ENCODE data around the gene TMEM214. TPM values are rescaled to one million over a fixed set of nuclear protein-coding genes. Genes with fewer than 3 reads are reported as not detected.

TMEM214 gene
- polyA plus RNA-seq, 1 donor from 2014 or later, result 10.3 TPM

DNA sequence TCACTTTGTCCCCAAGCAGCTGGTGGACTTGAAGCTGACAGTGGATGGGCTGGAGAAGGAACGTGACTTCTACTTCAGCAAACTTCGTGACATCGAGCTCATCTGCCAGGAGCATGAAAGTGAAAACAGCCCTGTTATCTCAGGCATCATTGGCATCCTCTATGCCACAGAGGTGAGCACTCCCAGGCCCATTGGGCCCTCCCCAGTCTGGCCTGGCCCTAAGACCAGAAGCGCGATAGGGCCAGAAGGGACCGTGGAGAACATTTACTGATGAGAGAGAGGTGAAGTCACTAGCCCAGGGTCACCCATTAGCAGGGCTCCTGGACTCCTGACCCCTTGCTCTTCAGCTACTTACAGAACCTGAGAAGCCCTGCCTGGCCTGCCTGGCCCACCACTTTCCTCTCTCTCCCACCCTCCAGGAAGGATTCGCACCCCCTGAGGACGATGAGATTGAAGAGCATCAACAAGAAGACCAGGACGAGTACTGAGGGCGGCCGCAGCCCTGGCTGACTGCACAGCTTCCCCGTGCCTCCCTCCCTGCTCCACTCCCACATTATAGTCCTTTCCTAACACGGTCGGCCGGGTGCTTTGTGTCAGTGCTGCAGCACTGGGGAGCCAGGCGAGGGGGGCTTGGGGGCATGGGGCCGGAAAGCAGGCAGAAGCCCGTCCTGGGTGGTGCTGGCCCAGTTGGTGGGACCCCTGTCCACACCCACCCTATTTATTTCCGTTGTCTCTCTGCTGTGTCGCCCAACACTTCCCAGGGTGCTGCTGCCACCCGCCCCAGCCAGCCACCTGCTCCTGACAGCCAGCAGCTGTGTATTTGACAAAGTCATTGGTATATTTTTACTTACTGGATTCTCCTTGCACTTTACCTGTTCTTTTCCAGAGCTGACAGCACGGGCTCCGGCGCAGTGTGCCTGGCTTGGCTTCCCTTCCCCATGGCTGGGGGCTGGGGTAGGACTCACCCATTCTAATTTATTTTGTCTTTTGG lies 6.6 kb upstream of the TMEM214 start:
- Histone ChIP-seq H4K20me1 (ENCODE audit: insufficient read depth) (peaks cover 6% of the 10 kb centered on the region), H3K36me3 (ENCODE audit: insufficient read depth, low read length) (peaks cover 4% of the 10 kb centered on the region)
- TF ChIP-seq EZH2 (IDR thresholded peaks at IDR 0.05; ENCODE audit: borderline replicate concordance, insufficient read depth, low read length, poor library complexity, severe bottlenecking) (no peak), TAF1 (IDR thresholded peaks at IDR 0.05; ENCODE audit: low read depth) (no peak), RAD21 (conservative IDR thresholded peaks at IDR 0.05) (no peak), POLR2AphosphoS5 (IDR thresholded peaks at IDR 0.05) (no peak), EP300 (conservative IDR thresholded peaks at IDR 0.05; ENCODE audit: poor library complexity, severe bottlenecking) (no peak), SMC3 (conservative IDR thresholded peaks at IDR 0.05; ENCODE audit: poor library complexity) (no peak), REST (IDR thresholded peaks at IDR 0.05; ENCODE audit: borderline replicate concordance) (no peak), MXI1 (conservative IDR thresholded peaks at IDR 0.05; ENCODE audit: poor library complexity, severe bottlenecking) (no peak)
- TF ChIP-seq, protein P1, sequence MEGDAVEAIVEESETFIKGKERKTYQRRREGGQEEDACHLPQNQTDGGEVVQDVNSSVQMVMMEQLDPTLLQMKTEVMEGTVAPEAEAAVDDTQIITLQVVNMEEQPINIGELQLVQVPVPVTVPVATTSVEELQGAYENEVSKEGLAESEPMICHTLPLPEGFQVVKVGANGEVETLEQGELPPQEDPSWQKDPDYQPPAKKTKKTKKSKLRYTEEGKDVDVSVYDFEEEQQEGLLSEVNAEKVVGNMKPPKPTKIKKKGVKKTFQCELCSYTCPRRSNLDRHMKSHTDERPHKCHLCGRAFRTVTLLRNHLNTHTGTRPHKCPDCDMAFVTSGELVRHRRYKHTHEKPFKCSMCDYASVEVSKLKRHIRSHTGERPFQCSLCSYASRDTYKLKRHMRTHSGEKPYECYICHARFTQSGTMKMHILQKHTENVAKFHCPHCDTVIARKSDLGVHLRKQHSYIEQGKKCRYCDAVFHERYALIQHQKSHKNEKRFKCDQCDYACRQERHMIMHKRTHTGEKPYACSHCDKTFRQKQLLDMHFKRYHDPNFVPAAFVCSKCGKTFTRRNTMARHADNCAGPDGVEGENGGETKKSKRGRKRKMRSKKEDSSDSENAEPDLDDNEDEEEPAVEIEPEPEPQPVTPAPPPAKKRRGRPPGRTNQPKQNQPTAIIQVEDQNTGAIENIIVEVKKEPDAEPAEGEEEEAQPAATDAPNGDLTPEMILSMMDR (IDR thresholded peaks at IDR 0.05; ENCODE audit: poor library complexity, severe bottlenecking), result no peak

GRCh38 chr2:27027211-27027651 lies 5.5 kb upstream of the TMEM214 start:
- Histone ChIP-seq H2AFZ (ENCODE audit: low read depth, low read length) (no peak overlapping the region), H3K9me2 (ENCODE audit: insufficient read depth, low read length) (no peaks in the 10 kb centered on the region), H3F3A (ENCODE audit: insufficient read depth, low read length, poor library complexity, severe bottlenecking) (no peaks in the 10 kb centered on the region), H3K27ac (ENCODE audit: low read length) (no peak overlapping the region), H3K27me3 (ENCODE audit: insufficient read depth, low read depth, low read length) (no peaks in the 10 kb centered on the region), H3K4me2 (ENCODE audit: low read length) (no peak overlapping the region), H3K9ac (ENCODE audit: low read length) (no peak overlapping the region), H3K9me3 (ENCODE audit: low read length) (no peaks in the 10 kb centered on the region), H4K20me1 (ENCODE audit: insufficient read depth) (peaks cover 6% of the 10 kb centered on the region), H3K4me3 (ENCODE audit: low read length) (no peak overlapping the region), H3K79me2 (replicated peaks; ENCODE audit: insufficient read depth, low read length) (no peaks in the 10 kb centered on the region), H3K36me3 (ENCODE audit: insufficient read depth, low read length) (peaks cover 4% of the 10 kb centered on the region)
- TF ChIP-seq REST (IDR thresholded peaks at IDR 0.05; ENCODE audit: borderline replicate concordance), result no peak
- TF ChIP-seq POLR2AphosphoS5 (IDR thresholded peaks at IDR 0.05), result no peak
- TF ChIP-seq, protein P1 (IDR thresholded peaks at IDR 0.05; ENCODE audit: poor library complexity, severe bottlenecking), result no peak
- no peak for TF ChIP-seq EP300 (conservative IDR thresholded peaks at IDR 0.05; ENCODE audit: poor library complexity, severe bottlenecking)
- TF ChIP-seq MXI1 (conservative IDR thresholded peaks at IDR 0.05; ENCODE audit: poor library complexity, severe bottlenecking), result no peak
- no peak for TF ChIP-seq TAF1 (IDR thresholded peaks at IDR 0.05; ENCODE audit: low read depth)
- TF ChIP-seq RAD21 (conservative IDR thresholded peaks at IDR 0.05), result no peak
- TF ChIP-seq EZH2 (IDR thresholded peaks at IDR 0.05; ENCODE audit: borderline replicate concordance, insufficient read depth, low read length, poor library complexity, severe bottlenecking), result no peak
- no peak for TF ChIP-seq SMC3 (conservative IDR thresholded peaks at IDR 0.05; ENCODE audit: poor library complexity)

More for the DNA sequence above, 6.6 kb upstream of the TMEM214 start:
- Histone ChIP-seq H2AFZ (ENCODE audit: low read depth, low read length) (no peak overlapping the region), H3K9me3 (ENCODE audit: low read length) (no peaks in the 10 kb centered on the region), H3K9me2 (ENCODE audit: insufficient read depth, low read length) (no peaks in the 10 kb centered on the region), H3F3A (ENCODE audit: insufficient read depth, low read length, poor library complexity, severe bottlenecking) (no peaks in the 10 kb centered on the region), H3K27ac (ENCODE audit: low read length) (no peak overlapping the region), H3K4me3 (ENCODE audit: low read length) (no peak overlapping the region), H3K27me3 (ENCODE audit: insufficient read depth, low read depth, low read length) (no peaks in the 10 kb centered on the region), H3K9ac (ENCODE audit: low read length) (no peak overlapping the region), H3K79me2 (replicated peaks; ENCODE audit: insufficient read depth, low read length) (no peaks in the 10 kb centered on the region), H3K4me2 (ENCODE audit: low read length) (no peak overlapping the region)
